ENCODE data around the gene CACUL1. TPM values are rescaled to one million over a fixed set of nuclear protein-coding genes. Genes with fewer than 3 reads are reported as not detected.

Gene CACUL1
- total and polyA plus RNA-seq, 2 donors (not counting 3 experiments of a cell fraction or from before 2014, with no cell fraction given), result 6.0 to 35.1 TPM

GRCh38 chr10:118682533-118682932 is 72.2 kb downstream of the CACUL1 start:
- POLR2A ChIA-PET, result no interaction called here

More at GRCh38 chr10:118682533-118682932, 72.2 kb downstream of the CACUL1 start:
- Histone ChIP-seq H3K9me1 (replicated peaks; ENCODE audit: control insufficient read depth, extremely low read depth, insufficient read depth, low read length) (no peaks in the 10 kb centered on the region), H3K4me1 (ENCODE audit: control insufficient read depth, extremely low read depth, insufficient read depth, low read length) (no peaks in the 10 kb centered on the region), H3K27ac (ENCODE audit: insufficient read depth, low read depth, low read length) (no peak overlapping the region), H3K27me3 (ENCODE audit: control insufficient read depth in 2 of 2, insufficient read depth in 2 of 2, low read length in 2 of 2) (no peaks in the 10 kb centered on the region), H3K36me3 (ENCODE audit: control insufficient read depth in 2 of 2, extremely low read depth in 1 of 2, insufficient read depth in 2 of 2, low read length in 2 of 2) (peaks cover 0 to 6% of the 10 kb centered on the region in 2 experiments), H3K4me2 (ENCODE audit: insufficient read depth, low read length) (no peak overlapping the region), H4K20me1 (replicated peaks; ENCODE audit: control insufficient read depth, extremely low read depth, insufficient read depth, low read length) (no peaks in the 10 kb centered on the region), H3K4me3 (replicated peaks in 1 of 3; ENCODE audit: insufficient read depth in 1 of 3, low read depth in 1 of 3, low read length in 3 of 3) (no peak overlapping the region), H3K79me2 (ENCODE audit: control insufficient read depth, insufficient read depth, low read length) (no peaks in the 10 kb centered on the region), H3K9ac (replicated peaks; ENCODE audit: extremely low read depth, insufficient read depth, low read length) (no peak overlapping the region), H2AFZ (ENCODE audit: low read depth, low read length) (no peak overlapping the region), H3K9me3 (replicated peaks; ENCODE audit: control insufficient read depth, insufficient read depth, low read length) (no peaks in the 10 kb centered on the region)
- CTCF ChIA-PET, result interaction anchor here (0.8 to 1.1 kb wide), 2 partner anchors 18 to 72 kb away, joined by 3 to 4 read pairs; partner anchors contain the start of gene CACUL1
- intact Hi-C loops (cut with micrococcal nuclease) (no loop called here), dilution Hi-C loops (cut with MboI; ENCODE audit: extremely low pct_ligation_motif_present, low sequenced_read_pairs) (no loop called here)
- FAIRE-seq (no peak), DNase-seq (ENCODE audit: low read depth, low spot score) (no peak)
- BruUV-seq (replicated peaks), result no TSS peak
- TF ChIP-seq POLR2AphosphoS5 (IDR thresholded peaks at IDR 0.05; ENCODE audit: insufficient read depth, low read depth, low read length) (no peak), MYC (IDR thresholded peaks at IDR 0.05; ENCODE audit: low read depth, low read length) (no peak), POLR2A (IDR thresholded peaks at IDR 0.05; ENCODE audit: low read depth, low read length) (no peak), MAX (IDR thresholded peaks at IDR 0.05; ENCODE audit: insufficient read depth, insufficient read length) (no peak), EZH2 (IDR thresholded peaks at IDR 0.05; ENCODE audit: borderline replicate concordance, low read depth, low read length, severe bottlenecking) (no peak), GATA2 (IDR thresholded peaks at IDR 0.05; ENCODE audit: insufficient read depth, insufficient read length, low read depth, low read length) (no peak), FOS (IDR thresholded peaks at IDR 0.05; ENCODE audit: borderline replicate concordance, insufficient read depth, low read length) (no peak), JUN (IDR thresholded peaks at IDR 0.05; ENCODE audit: borderline replicate concordance, insufficient read depth, insufficient read length, low read depth) (no peak), CTCF (IDR thresholded peaks at IDR 0.05; ENCODE audit: extremely low read depth in 1 of 2, insufficient read depth in 1 of 2, low read depth in 1 of 2, low read length in 2 of 2) (no peak)
